ENCODE data around the gene ZNF385B.

ZNF385B gene

GRCh38 chr2:179393481-179393880 lies 467.9 kb downstream of the ZNF385B start:
- CTCF ChIA-PET = interaction anchor here (0.6 to 1.4 kb wide), 3 partner anchors 16 to 175 kb away, joined by 3 read pairs; no protein-coding TSS in a partner anchor
- POLR2A ChIA-PET = no interaction called here
- no peak overlapping the region for H3K4me3 ChIP-seq (ENCODE audit: low read depth, low read length)

More at GRCh38 chr2:179393481-179393880, 467.9 kb downstream of the ZNF385B start:
- H3K27ac ChIP-seq (ENCODE audit: extremely low read depth, low read depth, low read length) = no peak overlapping the region
- no peaks in the 10 kb centered on the region for H3K36me3 ChIP-seq (ENCODE audit: control insufficient read depth in 2 of 2, insufficient read depth in 1 of 2, low read length in 2 of 2)
- no peaks in the 10 kb centered on the region for H3K9me3 ChIP-seq (ENCODE audit: control insufficient read depth, insufficient read depth, low read depth, low read length)
- no peak for TF ChIP-seq ZNF621 (tag by site-specific recombination; IDR thresholded peaks at IDR 0.05)
- no peak for TF ChIP-seq ZNF169 (tag by site-specific recombination; IDR thresholded peaks at IDR 0.05)
- no peak for TF ChIP-seq ZNF324 (tag by site-specific recombination; IDR thresholded peaks at IDR 0.05)
- TF ChIP-seq ZNF114 (tag by site-specific recombination; IDR thresholded peaks at IDR 0.05) = no peak
- no peak for TF ChIP-seq ZNF76 (tag by site-specific recombination; IDR thresholded peaks at IDR 0.05; ENCODE audit: borderline replicate concordance, low read depth)
- TF ChIP-seq, protein P1, sequence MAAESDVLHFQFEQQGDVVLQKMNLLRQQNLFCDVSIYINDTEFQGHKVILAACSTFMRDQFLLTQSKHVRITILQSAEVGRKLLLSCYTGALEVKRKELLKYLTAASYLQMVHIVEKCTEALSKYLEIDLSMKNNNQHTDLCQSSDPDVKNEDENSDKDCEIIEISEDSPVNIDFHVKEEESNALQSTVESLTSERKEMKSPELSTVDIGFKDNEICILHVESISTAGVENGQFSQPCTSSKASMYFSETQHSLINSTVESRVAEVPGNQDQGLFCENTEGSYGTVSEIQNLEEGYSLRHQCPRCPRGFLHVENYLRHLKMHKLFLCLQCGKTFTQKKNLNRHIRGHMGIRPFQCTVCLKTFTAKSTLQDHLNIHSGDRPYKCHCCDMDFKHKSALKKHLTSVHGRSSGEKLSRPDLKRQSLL (tag by site-specific recombination; IDR thresholded peaks at IDR 0.05) = no peak
- H3K4me1 ChIP-seq (ENCODE audit: control insufficient read depth, insufficient read depth, low read length) = no peaks in the 10 kb centered on the region
